ENCODE data around the gene GHRH. TPM values are rescaled to one million over a fixed set of nuclear protein-coding genes. Genes with fewer than 3 reads are reported as not detected.

The GHRH gene
- total RNA-seq, 1 donor from 2014 or later: not detected

GRCh38 chr20:37230200-37230599, 31.4 kb downstream of the GHRH start:
- no peak overlapping the region for H3K4me3 ChIP-seq
- no peak for TF ChIP-seq CTCF (IDR thresholded peaks at IDR 0.05)
- intact Hi-C loops (cut with DNase I): no loop called here
- no peak for DNase-seq
- H3K36me3 ChIP-seq: peaks cover 100% of the 10 kb centered on the region
- no peaks in the 10 kb centered on the region for H3K9me3 ChIP-seq
- no peak overlapping the region for H3K27ac ChIP-seq
- H3K4me1 ChIP-seq: peaks cover 19% of the 10 kb centered on the region
- H3K27me3 ChIP-seq (ENCODE audit: low read depth): no peaks in the 10 kb centered on the region
- no peak for ATAC-seq

- no peak for DNase-seq
- TF ChIP-seq CTCF (IDR thresholded peaks at IDR 0.05): no peak
- Histone ChIP-seq H3K4me3 (no peak overlapping the region), H3K27me3 (ENCODE audit: low read depth) (no peaks in the 10 kb centered on the region), H3K36me3 (peaks cover 100% of the 10 kb centered on the region), H3K4me1 (peaks cover 19% of the 10 kb centered on the region), H3K27ac (no peak overlapping the region), H3K9me3 (no peaks in the 10 kb centered on the region)
- intact Hi-C loops (cut with DNase I): no loop called here
- ATAC-seq: no peak
Measured at GRCh38 chr20:37229357-37229756, 32.3 kb downstream of the GHRH start.

- Histone ChIP-seq H3K4me3 (no peak overlapping the region), H3K27ac (no peak overlapping the region), H3K36me3 (peaks cover 100% of the 10 kb centered on the region), H3K9me3 (no peaks in the 10 kb centered on the region), H3K4me1 (peaks cover 19% of the 10 kb centered on the region), H3K27me3 (ENCODE audit: low read depth) (no peaks in the 10 kb centered on the region)
- ATAC-seq: no peak
- DNase-seq: no peak
- intact Hi-C loops (cut with DNase I): no loop called here
- TF ChIP-seq CTCF (IDR thresholded peaks at IDR 0.05): no peak
Measured at GRCh38 chr20:37228656-37229055, 33.0 kb downstream of the GHRH start.

- H3K27ac ChIP-seq: no peak overlapping the region
- H3K4me1 ChIP-seq: peaks cover 19% of the 10 kb centered on the region
- intact Hi-C loops (cut with DNase I): no loop called here
- H3K4me3 ChIP-seq: no peak overlapping the region
- no peak for DNase-seq
- H3K9me3 ChIP-seq: no peaks in the 10 kb centered on the region
- TF ChIP-seq CTCF (IDR thresholded peaks at IDR 0.05): no peak
- H3K36me3 ChIP-seq: peaks cover 100% of the 10 kb centered on the region
- no peaks in the 10 kb centered on the region for H3K27me3 ChIP-seq (ENCODE audit: low read depth)
- no peak for ATAC-seq
Measured at GRCh38 chr20:37228082-37228481, 33.5 kb downstream of the GHRH start.

- TF ChIP-seq CTCF (IDR thresholded peaks at IDR 0.05): no peak
- Histone ChIP-seq H3K36me3 (peaks cover 95% of the 10 kb centered on the region), H3K9me3 (no peaks in the 10 kb centered on the region), H3K27me3 (ENCODE audit: low read depth) (no peaks in the 10 kb centered on the region), H3K27ac (no peak overlapping the region), H3K4me1 (peaks cover 19% of the 10 kb centered on the region), H3K4me3 (no peak overlapping the region)
- intact Hi-C loops (cut with DNase I): no loop called here
- ATAC-seq (peak; percentile 35 to 63), DNase-seq (no peak)
Measured at GRCh38 chr20:37226889-37227288, 34.7 kb downstream of the GHRH start.

- TF ChIP-seq CTCF (IDR thresholded peaks at IDR 0.05): no peak
- intact Hi-C loops (cut with DNase I): no loop called here
- peaks cover 19% of the 10 kb centered on the region for H3K4me1 ChIP-seq
- H3K4me3 ChIP-seq: no peak overlapping the region
- DNase-seq (no peak), ATAC-seq (no peak)
- H3K27ac ChIP-seq: no peak overlapping the region
- H3K36me3 ChIP-seq: peaks cover 83% of the 10 kb centered on the region
- H3K9me3 ChIP-seq: no peaks in the 10 kb centered on the region
- no peaks in the 10 kb centered on the region for H3K27me3 ChIP-seq (ENCODE audit: low read depth)
Measured at GRCh38 chr20:37225146-37225545, 36.5 kb downstream of the GHRH start.
